Vagina (tissue), 2 donors: ENCODE results near the gene RFX6.

Experiments used
- POLR2AphosphoS5 ChIP-seq, 2 donors: sonication (generic); formaldehyde crosslinking; IDR thresholded peaks; one replicate each; pipeline ENCODE4 v1.9.0; 2017; ENCODE audit warnings: antibody characterized with exemption in 2 of 2, mild to moderate bottlenecking in 2 of 2, low read depth in 1 of 2; ENCODE audit not compliant: insufficient read depth in 1 of 2
- TF ChIP-seq, protein P1 (sequence below), 3 experiments: fragments of 450-650 bp in 2 of 3; fragments of 200-600 bp in 1 of 3; sonication (generic) in 1 of 3; IDR thresholded peaks; one replicate each; pipeline ENCODE4 v1.5.1; 2017 to 2019; ENCODE audit warnings: antibody characterized with exemption in 3 of 3, mild to moderate bottlenecking in 2 of 3, moderate library complexity in 2 of 3

GRCh38 chr6:116928677-116929076 lies 51.6 kb downstream of the RFX6 start:
- TF ChIP-seq, protein P1, sequence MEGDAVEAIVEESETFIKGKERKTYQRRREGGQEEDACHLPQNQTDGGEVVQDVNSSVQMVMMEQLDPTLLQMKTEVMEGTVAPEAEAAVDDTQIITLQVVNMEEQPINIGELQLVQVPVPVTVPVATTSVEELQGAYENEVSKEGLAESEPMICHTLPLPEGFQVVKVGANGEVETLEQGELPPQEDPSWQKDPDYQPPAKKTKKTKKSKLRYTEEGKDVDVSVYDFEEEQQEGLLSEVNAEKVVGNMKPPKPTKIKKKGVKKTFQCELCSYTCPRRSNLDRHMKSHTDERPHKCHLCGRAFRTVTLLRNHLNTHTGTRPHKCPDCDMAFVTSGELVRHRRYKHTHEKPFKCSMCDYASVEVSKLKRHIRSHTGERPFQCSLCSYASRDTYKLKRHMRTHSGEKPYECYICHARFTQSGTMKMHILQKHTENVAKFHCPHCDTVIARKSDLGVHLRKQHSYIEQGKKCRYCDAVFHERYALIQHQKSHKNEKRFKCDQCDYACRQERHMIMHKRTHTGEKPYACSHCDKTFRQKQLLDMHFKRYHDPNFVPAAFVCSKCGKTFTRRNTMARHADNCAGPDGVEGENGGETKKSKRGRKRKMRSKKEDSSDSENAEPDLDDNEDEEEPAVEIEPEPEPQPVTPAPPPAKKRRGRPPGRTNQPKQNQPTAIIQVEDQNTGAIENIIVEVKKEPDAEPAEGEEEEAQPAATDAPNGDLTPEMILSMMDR (IDR thresholded peaks at IDR 0.05), result no peak
- no peak for TF ChIP-seq POLR2AphosphoS5 (IDR thresholded peaks at IDR 0.05; ENCODE audit: insufficient read depth in 1 of 2, low read depth in 1 of 2)
